A172 (cell line): ENCODE results near the gene TMTC1. TPM values are rescaled to one million over a fixed set of nuclear protein-coding genes. Genes with fewer than 3 reads are reported as not detected.

ENCODE experiments used
- DNase-seq: peaks from one replicate; pipeline ENCODE4 v3.0.0-alpha.2; 2015; ENCODE audit warnings: low spot score
- total RNA-seq: library from RNA; depleted of rRNA; stranded (reverse); fragments of >200 nt; shearing (Covaris generic); gene quantifications from 2 replicates; pipeline ENCODE4 v1.2.3, GENCODE V29; 2014

The TMTC1 gene
- total RNA-seq, 1 experiment from 2014 or later = 26.2 TPM

DNA sequence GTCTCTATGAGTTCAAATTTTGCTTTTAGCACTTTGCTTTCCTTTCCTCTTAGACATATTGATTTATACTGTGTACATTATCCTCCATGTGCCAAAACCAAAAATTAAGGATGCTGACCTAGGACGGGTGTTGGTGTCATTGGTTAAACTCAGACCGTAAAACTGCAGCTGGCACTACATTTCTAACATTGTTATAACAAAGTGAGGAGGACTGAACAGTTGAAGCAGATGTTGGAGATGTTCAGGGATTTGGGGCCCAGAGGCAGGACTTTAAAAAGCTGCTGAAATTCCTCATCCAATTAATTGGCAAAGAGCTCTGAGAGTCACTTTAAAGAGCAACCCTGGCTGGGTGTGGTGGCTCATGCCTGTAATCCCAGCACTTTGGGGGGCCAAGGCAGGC is 72.4 kb downstream of the TMTC1 start:
- no peak for DNase-seq

DNA sequence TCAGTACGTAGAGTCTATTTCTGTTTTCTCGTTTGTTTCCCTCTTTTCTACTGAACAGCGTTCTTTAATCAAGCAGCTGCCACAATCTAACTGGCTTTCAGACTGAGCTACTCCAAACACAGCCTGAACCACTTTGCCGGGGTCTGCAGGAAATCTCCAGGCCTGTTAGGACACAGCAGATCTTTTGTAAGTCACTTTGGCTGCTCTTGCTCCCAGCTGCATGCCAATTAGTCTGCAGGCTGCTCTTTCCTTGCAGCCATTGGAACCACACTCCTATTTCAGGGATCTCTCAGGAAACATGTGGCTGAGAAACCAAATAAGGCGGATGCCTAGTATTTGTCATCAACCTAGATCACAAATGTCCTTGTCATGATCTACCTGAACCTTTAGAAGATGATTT is 73.6 kb downstream of the TMTC1 start:
- DNase-seq = no peak

- DNase-seq = no peak
Observed at GRCh38 chr12:29709496-29710040, 74.2 kb downstream of the TMTC1 start.

DNA sequence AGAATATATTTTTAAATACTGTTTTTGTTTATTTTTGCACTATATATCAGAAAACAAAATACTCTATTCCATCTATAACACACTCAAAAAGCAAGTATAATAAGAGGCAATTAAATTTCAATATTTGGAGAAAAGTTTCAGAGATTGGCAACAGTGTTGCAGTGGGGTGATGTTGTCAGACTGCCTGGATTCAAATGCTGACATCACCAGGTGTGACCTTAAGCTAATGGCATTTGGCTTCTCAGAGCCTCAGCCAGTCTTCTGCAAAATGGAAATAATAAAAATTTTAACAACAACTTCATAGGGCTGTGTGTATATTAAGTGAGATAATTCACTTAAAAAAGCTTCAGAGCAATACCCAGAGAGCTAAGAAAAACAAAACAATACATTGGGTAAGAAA is 74.7 kb downstream of the TMTC1 start:
- no peak for DNase-seq

GRCh38 chr12:29707846-29708245 is 75.9 kb downstream of the TMTC1 start:
- no peak for DNase-seq

DNA sequence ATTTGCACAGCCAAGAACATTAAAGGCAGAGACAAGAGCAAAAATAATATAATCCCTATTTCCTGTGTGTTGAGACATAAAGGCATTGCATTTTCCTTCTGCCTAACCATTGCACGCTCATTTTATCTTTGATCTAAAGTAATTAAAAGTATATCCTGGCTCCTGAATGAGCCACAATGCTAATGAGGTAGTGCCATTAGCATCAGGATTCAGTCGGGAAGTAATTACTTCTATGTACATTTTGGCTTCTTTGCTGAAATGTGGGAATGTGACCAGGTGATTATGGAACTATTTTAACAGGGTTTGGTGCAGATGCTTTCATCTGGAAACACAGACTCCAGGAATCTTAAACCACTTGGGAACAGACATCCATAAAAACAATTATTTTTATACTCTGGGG is 77.4 kb downstream of the TMTC1 start:
- no peak for DNase-seq

GRCh38 chr12:29703528-29703927 is 80.2 kb downstream of the TMTC1 start:
- no peak for DNase-seq

DNA sequence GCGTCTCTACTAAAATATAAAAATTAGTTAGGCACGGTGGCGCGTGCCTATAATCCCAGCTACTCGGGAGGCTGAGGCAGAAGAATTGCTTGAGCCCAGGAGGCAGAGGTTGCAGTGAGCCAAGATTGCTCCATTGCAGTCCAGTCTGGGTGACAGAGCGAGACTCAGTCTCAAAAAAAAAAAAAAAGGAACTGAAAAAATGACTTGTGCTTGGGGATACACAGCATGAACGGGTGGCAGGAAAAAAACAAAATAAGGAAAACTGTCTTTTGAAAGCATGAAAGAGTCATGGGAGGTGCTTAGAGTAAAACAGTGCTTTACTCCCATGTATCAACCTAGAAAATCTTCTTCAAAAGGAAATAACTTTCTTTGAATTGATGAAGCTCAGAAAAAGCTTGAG is 80.8 kb downstream of the TMTC1 start:
- DNase-seq = no peak

DNA sequence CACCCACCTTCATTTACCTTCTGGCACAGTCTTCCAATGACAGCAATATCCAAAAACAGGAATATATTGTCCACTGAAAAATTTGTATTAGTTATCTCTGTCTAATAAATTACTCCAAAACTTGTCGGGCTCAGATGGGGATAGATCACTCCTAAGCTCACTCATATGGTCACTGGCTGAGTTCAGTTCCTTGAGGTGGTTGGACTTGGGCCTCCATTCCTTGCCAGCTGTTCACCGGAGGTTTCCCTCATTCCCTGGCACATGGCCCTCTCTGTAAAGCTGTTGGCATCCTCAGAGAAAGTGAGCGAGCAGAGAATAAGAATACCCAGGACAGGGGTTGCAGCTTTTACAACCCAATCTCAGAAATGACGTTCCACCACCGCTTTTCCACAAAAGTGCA is 81.5 kb downstream of the TMTC1 start:
- DNase-seq = no peak

GRCh38 chr12:29700761-29701481 is 82.8 kb downstream of the TMTC1 start:
- no peak for DNase-seq

DNA sequence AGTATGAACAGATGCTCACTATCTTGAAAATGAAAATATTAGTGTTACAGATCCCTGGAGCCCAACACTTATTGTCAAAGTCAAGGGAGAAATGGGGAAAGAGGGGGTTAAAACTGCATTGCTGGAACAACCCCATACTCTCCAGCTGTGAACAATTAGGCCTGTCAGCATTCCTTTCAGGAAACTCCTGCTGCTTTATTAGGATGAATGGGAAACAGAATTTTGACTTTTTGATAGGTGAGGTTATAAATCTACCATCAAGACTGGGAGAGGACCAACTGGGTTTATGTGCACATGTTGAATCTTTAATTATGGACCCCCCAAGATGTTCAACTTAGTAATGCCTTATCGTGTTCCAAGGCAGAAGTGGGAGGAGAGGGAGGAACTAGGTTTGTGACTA is 85.0 kb downstream of the TMTC1 start:
- DNase-seq = peak; percentile 8

DNA sequence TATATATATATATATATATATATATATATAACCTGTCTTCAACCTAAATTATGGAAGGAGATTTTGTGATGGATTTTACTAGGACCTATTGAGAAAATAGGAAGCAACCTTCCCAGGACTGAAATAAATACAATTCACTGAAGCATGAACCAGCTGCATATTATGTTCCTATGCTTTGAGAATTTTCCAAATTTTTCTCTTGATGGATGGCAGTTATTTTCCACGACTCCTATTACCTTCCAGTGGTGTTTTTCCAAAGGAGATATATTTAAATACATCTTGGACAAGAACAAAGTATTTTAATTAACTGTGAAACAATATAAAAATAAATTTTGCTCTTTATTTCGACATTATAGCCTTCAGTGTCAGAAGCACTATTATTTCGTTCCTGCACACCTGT is 87.9 kb downstream of the TMTC1 start:
- DNase-seq = no peak

DNA sequence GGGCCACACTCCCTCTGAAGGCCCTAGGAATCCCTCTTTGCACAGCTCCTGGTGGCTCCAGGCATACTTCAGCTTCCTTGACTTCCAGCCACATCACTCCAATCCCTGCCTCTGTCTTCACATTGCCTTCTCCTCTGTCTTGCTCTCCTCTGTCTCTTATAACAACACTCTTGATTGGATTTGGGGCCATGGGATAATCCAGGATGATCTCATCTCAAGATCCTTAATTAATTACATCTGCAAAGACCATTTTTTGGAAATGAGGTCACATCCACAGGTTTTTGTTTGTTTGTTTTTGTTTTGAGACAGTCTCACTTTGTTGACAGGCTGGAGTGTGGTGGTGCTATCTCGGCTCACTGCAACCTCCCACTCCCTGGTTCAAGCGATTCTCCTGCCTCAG is 88.7 kb downstream of the TMTC1 start:
- no peak for DNase-seq

- no peak for DNase-seq
Observed at GRCh38 chr12:29694002-29694401, 89.7 kb downstream of the TMTC1 start.

DNA sequence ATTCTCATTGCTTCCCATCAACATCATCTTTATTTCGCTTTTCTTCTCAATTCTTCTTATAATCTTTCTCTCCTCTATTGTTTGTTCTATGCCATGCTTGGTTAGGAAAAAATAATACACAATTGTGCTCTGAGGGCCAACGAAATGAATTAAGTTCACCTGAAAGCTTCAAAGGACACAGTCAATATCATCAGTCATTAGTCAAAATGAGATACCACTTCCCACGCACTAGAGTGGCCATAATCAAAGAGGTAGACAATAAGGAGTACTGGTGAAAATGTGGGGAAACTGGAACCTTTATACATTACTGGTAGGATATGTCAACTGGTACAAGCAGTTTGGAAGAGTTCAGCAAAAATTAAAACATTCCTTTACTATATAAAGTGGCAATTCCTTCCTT is 91.5 kb downstream of the TMTC1 start:
- DNase-seq = no peak

GRCh38 chr12:29691161-29691854 is 92.4 kb downstream of the TMTC1 start:
- DNase-seq = no peak

GRCh38 chr12:29690728-29691127 is 93.0 kb downstream of the TMTC1 start:
- DNase-seq = no peak

DNA sequence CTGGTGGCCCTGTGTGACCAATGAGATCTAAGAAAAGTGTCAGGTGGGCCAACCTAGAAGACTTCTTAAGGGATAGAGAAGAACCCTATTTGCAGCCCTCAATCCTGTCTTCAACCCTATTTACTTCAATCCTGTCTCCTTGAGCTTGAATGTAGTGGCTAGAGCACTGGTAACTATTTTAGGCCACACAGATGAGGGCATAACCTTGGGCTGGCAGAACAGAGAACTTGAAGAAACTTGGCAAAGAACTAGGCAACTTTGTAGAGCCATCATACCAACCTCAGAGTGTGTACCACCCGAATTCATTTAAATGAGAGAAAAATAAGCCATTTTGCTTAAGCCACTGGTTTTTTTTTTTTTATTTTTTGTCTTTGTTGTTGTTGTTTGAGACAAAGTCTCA is 94.8 kb downstream of the TMTC1 start:
- no peak for DNase-seq

GRCh38 chr12:29682088-29682487 is 101.7 kb downstream of the TMTC1 start:
- no peak for DNase-seq

DNA sequence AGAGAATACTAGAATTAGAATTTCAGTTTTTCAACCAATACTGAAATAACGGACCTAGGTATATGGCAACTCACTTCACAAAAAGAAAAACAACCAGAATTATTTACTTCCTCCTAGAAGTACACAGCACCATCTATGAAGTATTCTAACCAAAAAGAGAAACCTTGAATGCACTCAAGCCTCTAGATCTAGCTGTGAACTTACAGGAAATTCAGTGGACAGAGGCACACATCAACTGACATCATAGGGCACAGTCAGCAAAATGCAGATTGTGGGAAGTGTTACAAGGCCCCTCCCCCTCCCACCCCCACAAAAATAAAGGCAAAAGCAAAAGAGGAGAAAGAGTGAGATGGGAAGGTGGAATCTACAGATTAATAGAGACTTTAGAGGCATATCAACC is 102.4 kb downstream of the TMTC1 start:
- no peak for DNase-seq

DNA sequence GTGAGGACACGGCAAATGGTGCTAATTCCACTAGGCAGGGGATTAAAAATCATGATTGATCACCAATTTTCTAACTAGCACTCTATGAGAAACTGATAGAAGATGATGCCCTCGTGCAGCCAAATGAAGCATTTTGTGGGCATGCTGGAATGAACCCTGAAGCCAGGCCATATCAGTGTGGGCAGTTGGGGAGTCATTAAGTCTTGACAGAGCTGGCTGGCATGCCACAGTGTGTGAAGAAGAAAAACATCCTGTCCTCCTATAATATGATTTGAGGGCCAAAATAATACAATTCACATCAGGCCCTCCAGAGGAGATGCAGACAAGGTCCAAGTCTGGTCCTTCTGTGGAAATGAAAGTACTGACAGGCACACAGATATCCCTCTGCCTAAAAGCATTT is 107.1 kb downstream of the TMTC1 start:
- no peak for DNase-seq

DNA sequence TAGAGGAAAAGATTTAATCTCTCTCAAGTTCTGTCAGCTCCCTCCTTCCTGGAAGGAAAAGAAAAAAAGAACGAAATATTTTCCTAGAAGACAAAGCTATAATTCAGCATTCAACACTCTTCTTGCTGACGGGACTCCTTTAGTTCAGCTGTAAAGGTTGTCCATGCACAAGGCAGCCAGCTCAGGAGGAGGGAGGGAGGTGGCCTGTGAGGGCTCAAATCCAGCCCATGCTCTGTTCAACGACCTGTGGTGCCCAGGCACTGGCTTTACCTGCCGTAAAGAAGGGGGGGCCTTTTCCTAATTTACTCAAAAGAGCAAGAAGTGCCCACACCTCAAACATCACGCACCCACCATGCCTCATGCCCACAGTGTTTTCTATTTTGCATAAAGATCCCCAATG is 109.3 kb downstream of the TMTC1 start:
- DNase-seq = no peak

- DNase-seq = no peak
Observed at GRCh38 chr12:29673346-29673745, 110.4 kb downstream of the TMTC1 start.
